ENCODE data around the gene ITGB5. TPM values are rescaled to one million over a fixed set of nuclear protein-coding genes. Genes with fewer than 3 reads are reported as not detected.

Gene ITGB5
- total RNA-seq, 6 donors from 2014 or later = 81.5 to 145 (median 106) TPM

GRCh38 chr3:124797426-124797945 lies 89.7 kb downstream of the ITGB5 start:
- peaks cover 0 to 30% (median 8%) of the 10 kb centered on the region in 4 donors for H3K36me3 ChIP-seq

GRCh38 chr3:124796477-124796876 lies 90.7 kb downstream of the ITGB5 start:
- TF ChIP-seq POLR2A (IDR thresholded peaks at IDR 0.05) = no peak
- TF ChIP-seq EP300 (IDR thresholded peaks at IDR 0.05) = no peak
- TF ChIP-seq POLR2AphosphoS5 (IDR thresholded peaks at IDR 0.05) = no peak
- no peak for TF ChIP-seq CTCF (IDR thresholded peaks at IDR 0.05)
- Histone ChIP-seq H3K27me3 (no peaks in the 10 kb centered on the region), H3K36me3 (peaks cover 0 to 30% (median 8%) of the 10 kb centered on the region in 4 donors), H3K4me3 (no peak overlapping the region), H3K4me1 (peaks cover 15 to 24% (median 21%) of the 10 kb centered on the region in 4 donors), H3K9me3 (no peaks in the 10 kb centered on the region), H3K27ac (no peak overlapping the region)
- DNase-seq = no peak
- 93 to 98% methylated on average over 13 to 18 of the region's 19 CpGs for WGBS, 2 donors
- no peak for ATAC-seq (ENCODE audit: low FRiP score in 2 of 2)

More at GRCh38 chr3:124797426-124797945, 89.7 kb downstream of the ITGB5 start:
- H3K27me3 ChIP-seq = no peaks in the 10 kb centered on the region
- TF ChIP-seq POLR2A (IDR thresholded peaks at IDR 0.05) = no peak
- no peak for TF ChIP-seq POLR2AphosphoS5 (IDR thresholded peaks at IDR 0.05)
- no peak for TF ChIP-seq CTCF (IDR thresholded peaks at IDR 0.05)
- no peak for TF ChIP-seq EP300 (IDR thresholded peaks at IDR 0.05)
- H3K4me1 ChIP-seq = peaks cover 14 to 21% (median 15%) of the 10 kb centered on the region in 4 donors
- 77 to 96% methylated on average over 3 to 4 of the region's 4 CpGs for WGBS, 2 donors
- DNase-seq (no peak), ATAC-seq (ENCODE audit: low FRiP score in 2 of 2) (no peak)
- no peak overlapping the region for H3K4me3 ChIP-seq
- H3K27ac ChIP-seq = no peak overlapping the region
- no peaks in the 10 kb centered on the region for H3K9me3 ChIP-seq

GRCh38 chr3:124793054-124793739 lies 94.0 kb downstream of the ITGB5 start:
- no peak overlapping the region for H3K27ac ChIP-seq

GRCh38 chr3:124792341-124793040 lies 94.7 kb downstream of the ITGB5 start:
- ATAC-seq (ENCODE audit: low FRiP score in 2 of 2) = no peak
- H3K27ac ChIP-seq = peak overlapping the region in 1 of 4 donors; percentile 43
- 82 to 87% methylated on average over 7 of the region's 7 CpGs for WGBS, 2 donors

More at GRCh38 chr3:124793054-124793739, 94.0 kb downstream of the ITGB5 start:
- DNase-seq (no peak), ATAC-seq (ENCODE audit: low FRiP score in 2 of 2) (no peak)
- TF ChIP-seq EP300 (IDR thresholded peaks at IDR 0.05) = no peak
- no peak for TF ChIP-seq CTCF (IDR thresholded peaks at IDR 0.05)
- TF ChIP-seq POLR2AphosphoS5 (IDR thresholded peaks at IDR 0.05) = no peak
- TF ChIP-seq POLR2A (IDR thresholded peaks at IDR 0.05) = no peak
- peaks cover 0 to 13% (median 10%) of the 10 kb centered on the region in 4 donors for H3K4me1 ChIP-seq
- H3K9me3 ChIP-seq = no peaks in the 10 kb centered on the region
- 79 to 83% methylated on average over 6 of the region's 6 CpGs for WGBS, 2 donors
- H3K27me3 ChIP-seq = no peaks in the 10 kb centered on the region
- H3K36me3 ChIP-seq = peaks cover 0 to 30% (median 8%) of the 10 kb centered on the region in 4 donors
- H3K4me3 ChIP-seq = no peak overlapping the region

More at GRCh38 chr3:124792341-124793040, 94.7 kb downstream of the ITGB5 start:
- TF ChIP-seq POLR2A (IDR thresholded peaks at IDR 0.05) (no peak), EP300 (IDR thresholded peaks at IDR 0.05) (no peak), POLR2AphosphoS5 (IDR thresholded peaks at IDR 0.05) (no peak), CTCF (IDR thresholded peaks at IDR 0.05) (no peak)
- peaks cover 0 to 13% (median 10%) of the 10 kb centered on the region in 4 donors for H3K4me1 ChIP-seq
- no peaks in the 10 kb centered on the region for H3K27me3 ChIP-seq
- H3K4me3 ChIP-seq = no peak overlapping the region
- no peak for DNase-seq
- H3K9me3 ChIP-seq = no peaks in the 10 kb centered on the region
- H3K36me3 ChIP-seq = peaks cover 0 to 30% (median 8%) of the 10 kb centered on the region in 4 donors

Data from upper lobe of left lung (tissue), 6 donors.